ES-I3 (cell line): ENCODE results near the gene INPP4B.
"Not testable (repeated sequence)": the region's sequence is repeated elsewhere in the genome, so short reads cannot be mapped to it uniquely, and the experiment has no call there.

Experiments used
- H3K36me3 ChIP-seq: 2 replicates; pipeline ENCODE4 v1.6.1; 2013; ENCODE audit warnings: mild to moderate bottlenecking, low read length, control low read depth, moderate library complexity; ENCODE audit not compliant: insufficient read depth
- H3K4me1 ChIP-seq: 2 replicates; pipeline ENCODE4 v1.6.1; 2013; ENCODE audit warnings: mild to moderate bottlenecking, control low read depth, low read length; ENCODE audit not compliant: insufficient read depth
- H3K9ac ChIP-seq: 2 replicates; pipeline ENCODE4 v1.6.1; 2013; ENCODE audit warnings: low read depth, mild to moderate bottlenecking, low read length, moderate library complexity
- H3K9me3 ChIP-seq: 2 replicates; pipeline ENCODE4 v1.6.1; 2013; ENCODE audit warnings: mild to moderate bottlenecking, low read length, moderate library complexity; ENCODE audit not compliant: control insufficient read depth, insufficient read depth

The INPP4B gene

DNA sequence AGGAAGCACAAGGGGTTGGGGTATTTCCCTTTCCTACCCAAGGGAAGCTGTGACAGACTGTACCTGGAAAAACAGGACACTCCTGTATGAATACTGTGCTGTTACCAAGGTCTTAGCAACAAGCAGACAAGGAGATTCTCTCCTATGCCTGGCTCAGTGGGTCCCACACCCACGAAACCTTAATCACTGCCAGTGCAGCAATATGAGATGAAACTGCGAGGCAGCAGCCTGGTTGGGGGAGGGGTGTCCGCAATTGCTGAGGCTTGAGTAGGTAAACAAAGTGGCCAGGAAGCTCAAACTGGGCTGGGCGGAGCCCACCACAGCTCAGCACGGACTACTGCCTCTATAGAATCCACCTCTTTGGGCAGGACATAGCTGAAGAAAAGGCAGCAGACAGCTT, 197.7 kb downstream of the INPP4B start:
- Histone ChIP-seq H3K36me3 (no peaks in the 10 kb centered on the region), H3K4me1 (no peaks in the 10 kb centered on the region), H3K9ac (no peak overlapping the region), H3K9me3 (no peaks in the 10 kb centered on the region; the same call in 1 of the 2 replicates)

DNA sequence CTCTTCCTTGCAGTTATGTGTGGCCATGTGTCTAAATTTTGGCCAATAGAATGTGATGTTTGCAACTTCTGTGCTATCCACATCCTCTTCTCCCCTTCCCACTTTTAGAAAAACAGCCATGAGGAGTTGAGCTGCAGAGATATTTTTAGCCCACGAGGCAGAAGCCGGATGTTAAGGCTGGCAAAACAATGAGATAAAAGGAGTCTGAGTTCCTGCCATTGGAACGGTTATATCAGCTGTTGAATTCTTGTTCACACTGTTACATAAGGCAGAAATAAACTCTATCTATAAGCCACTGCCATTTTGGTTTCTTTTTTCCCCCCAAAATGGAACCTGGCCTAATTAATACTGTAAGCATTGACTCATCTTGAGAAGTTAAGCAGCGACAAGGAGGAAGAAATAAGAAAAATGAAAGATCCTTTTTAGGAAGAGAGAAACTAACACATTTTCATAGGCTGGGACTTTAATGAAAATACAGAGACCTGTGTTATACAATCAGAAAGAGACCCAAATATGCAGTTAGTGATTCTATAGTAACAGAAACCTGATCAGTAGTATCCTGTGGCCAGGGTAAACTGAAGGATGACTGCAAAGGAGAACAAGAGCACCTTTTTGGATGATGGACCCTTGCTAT, 200.5 kb downstream of the INPP4B start:
- no peaks in the 10 kb centered on the region for H3K9me3 ChIP-seq
- no peak overlapping the region for H3K9ac ChIP-seq
- H3K36me3 ChIP-seq, result no peaks in the 10 kb centered on the region
- H3K4me1 ChIP-seq, result no peaks in the 10 kb centered on the region

DNA sequence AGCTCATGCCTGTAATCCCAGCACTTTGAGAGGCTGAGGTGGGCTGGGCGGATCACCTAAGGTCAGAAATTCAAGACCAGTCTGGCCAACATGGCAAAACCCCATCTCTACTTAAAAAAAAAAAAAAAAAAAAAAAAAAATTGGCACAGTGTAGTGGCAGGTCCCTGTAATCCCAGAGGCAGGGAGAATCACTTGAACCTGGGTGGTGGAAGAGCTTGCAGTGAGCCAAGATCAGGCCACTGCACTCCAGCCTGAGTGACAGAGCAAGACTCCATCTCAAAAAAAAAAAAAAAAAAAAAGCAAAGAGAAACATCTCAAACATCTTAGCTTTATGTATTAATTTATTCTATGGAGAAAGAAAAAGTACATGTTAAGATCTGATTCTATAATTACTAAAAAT, 201.5 kb downstream of the INPP4B start:
- not testable (repeated sequence) for H3K9ac ChIP-seq

DNA sequence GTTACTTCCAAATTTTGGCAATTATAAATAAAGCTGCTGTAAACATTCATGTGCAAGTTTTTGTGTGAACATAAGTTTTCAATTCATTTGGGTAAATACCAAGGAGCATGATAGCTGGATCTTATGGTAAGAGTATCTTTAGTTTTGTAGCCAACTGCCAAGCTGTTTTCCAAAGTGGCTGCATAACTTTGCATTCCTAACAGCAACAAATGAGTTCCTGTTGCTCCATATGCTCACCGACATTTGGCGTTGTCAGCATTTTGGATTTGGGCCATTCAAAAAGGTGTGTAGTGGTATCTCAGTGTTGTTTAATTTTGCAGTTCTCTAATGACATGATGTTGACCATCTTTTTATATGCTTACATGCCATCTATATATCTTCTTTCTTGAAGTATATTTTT, 208.5 kb downstream of the INPP4B start:
- Histone ChIP-seq H3K9ac (no peak overlapping the region), H3K4me1 (no peaks in the 10 kb centered on the region), H3K9me3 (no peaks in the 10 kb centered on the region), H3K36me3 (no peaks in the 10 kb centered on the region)

More for the DNA sequence above, 201.5 kb downstream of the INPP4B start:
- H3K36me3 ChIP-seq, H3K4me1 ChIP-seq, H3K9me3 ChIP-seq: not testable (repeated sequence)

DNA sequence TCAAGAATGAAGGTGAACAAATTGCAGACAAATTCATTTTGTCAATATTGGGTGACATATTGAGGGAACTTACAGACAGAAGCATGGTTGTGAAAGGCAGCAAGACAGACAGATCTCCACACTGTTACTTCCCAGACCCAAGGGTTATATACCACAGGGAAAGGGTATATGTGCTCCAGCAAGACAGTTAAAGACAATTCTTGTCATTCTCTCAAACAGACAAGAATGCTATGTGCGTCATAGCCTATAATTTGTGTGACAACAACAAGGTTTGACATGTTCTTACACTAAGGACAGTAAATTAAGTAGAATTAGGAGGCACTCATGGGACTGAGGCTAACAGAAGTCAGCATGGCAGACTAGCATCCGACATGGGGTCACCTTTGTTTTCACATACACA, 214.3 kb downstream of the INPP4B start:
- Histone ChIP-seq H3K4me1 (no peaks in the 10 kb centered on the region), H3K9ac (no peak overlapping the region), H3K36me3 (no peaks in the 10 kb centered on the region), H3K9me3 (no peaks in the 10 kb centered on the region)

DNA sequence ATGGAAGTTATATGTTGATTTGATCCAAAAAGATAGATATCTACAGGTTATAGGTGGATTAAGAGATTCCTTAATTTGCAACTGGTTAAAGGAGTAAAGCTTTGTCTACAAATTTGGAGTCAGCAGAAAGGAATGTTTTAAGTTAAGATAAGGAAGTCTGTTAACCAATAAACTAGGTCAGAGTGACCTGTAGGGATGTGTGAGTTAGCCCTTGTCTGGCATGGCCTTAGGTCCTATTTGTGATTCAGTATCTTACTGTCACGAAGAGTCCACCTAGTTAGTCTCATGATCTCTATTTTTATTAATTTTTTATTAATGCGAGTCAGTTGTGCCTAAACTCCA, 230.8 kb downstream of the INPP4B start:
- H3K9me3 ChIP-seq, result no peaks in the 10 kb centered on the region; the same call in 1 of the 2 replicates
- H3K4me1 ChIP-seq, result no peaks in the 10 kb centered on the region
- no peaks in the 10 kb centered on the region for H3K36me3 ChIP-seq
- H3K9ac ChIP-seq, result no peak overlapping the region

DNA sequence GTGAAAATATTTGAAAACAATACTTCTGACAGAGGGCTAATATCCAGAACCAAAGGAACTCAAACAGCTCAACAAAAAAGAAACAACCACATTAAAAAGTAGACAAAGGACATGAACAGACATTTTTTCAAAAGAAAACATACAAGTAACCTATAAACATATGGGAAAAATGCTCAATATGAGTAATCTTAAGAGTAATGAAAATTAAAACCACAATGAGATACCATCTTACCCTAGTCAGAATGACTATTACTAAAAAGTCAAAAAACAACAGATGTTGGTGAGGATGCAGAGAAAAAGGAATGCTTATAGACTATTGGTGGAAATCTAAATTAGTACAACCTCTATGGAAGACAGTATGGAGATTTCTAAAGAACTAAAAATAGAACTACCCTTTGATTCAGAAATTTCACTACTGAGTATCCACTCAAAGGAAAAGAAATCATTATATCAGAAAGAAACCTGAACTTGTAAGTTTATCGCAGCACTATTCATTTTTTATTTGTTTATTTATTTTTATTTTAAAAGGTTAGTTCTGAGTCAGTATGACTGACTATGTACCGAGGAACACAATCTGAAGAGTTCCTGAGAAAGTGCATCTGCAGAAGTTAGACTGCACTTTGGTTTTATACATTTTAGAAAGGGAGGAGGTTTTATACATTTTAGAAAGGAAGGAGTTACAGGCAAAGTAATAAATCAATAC, 231.3 kb downstream of the INPP4B start:
- no peaks in the 10 kb centered on the region for H3K36me3 ChIP-seq
- no peaks in the 10 kb centered on the region; the same call in 1 of the 2 replicates for H3K9me3 ChIP-seq
- H3K4me1 ChIP-seq, result no peaks in the 10 kb centered on the region
- H3K9ac ChIP-seq, result no peak overlapping the region

DNA sequence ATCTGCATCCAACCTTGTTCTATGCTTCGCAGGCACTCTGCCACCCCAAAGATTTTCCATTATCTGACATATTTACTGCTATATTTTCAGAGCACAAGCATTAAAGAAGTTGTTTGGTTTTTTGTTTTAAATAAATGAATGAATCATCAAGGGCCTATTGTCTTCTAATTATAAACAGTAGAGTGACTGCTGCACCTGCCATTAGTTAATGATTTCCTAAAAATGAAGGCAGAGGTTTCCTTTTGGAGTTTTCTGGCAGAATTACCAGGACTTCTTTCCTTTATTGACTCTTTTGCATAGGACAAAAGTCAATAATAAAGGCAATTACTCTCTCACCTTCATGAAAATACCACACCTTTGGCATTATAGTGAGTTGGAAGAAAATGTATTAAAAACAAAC, 238.1 kb downstream of the INPP4B start:
- Histone ChIP-seq H3K4me1 (no peaks in the 10 kb centered on the region), H3K9me3 (no peaks in the 10 kb centered on the region; the same call in 1 of the 2 replicates), H3K36me3 (no peaks in the 10 kb centered on the region), H3K9ac (no peak overlapping the region)

DNA sequence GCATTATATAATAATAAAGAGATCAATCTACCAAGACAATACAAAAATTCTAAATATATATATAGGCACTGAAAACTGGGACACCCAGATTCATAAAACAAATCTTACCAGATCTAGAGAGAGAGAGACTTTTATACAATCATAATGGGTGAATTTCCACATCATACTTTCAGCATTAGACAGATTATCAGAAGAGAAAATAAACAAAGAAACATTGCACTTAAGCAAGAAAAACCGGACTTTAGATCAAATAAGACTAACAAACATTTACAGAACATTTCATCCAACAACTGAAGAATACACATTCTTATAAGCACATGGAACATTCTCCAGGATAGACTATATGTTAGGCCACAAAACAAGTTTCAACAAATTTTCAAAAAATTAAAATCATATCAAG, 245.1 kb downstream of the INPP4B start:
- H3K9me3 ChIP-seq, result no peaks in the 10 kb centered on the region
- H3K9ac ChIP-seq, result no peak overlapping the region

DNA sequence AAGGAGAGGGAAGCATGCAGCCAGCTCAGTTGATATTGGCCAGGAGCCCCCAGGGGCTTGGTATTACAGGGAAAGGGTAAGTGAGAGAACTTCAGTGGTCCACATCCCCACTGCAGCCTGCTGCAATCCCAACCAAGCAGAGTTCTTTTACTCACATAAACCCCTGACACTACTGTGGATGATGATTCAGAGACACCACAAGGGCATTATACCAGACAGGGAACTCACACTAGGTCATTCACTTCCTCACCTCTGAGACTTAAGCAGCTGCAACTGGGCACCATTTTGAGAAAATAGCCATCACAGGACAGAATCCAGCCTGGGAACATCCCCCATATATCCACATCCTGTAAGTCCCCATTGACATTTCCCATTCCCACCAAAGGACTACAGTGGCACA, 248.0 kb downstream of the INPP4B start:
- Histone ChIP-seq H3K9ac (no peak overlapping the region), H3K9me3 (no peaks in the 10 kb centered on the region), H3K4me1 (no peaks in the 10 kb centered on the region), H3K36me3 (no peaks in the 10 kb centered on the region)

More for the DNA sequence above, 245.1 kb downstream of the INPP4B start:
- no peaks in the 10 kb centered on the region for H3K36me3 ChIP-seq
- H3K4me1 ChIP-seq, result no peaks in the 10 kb centered on the region

DNA sequence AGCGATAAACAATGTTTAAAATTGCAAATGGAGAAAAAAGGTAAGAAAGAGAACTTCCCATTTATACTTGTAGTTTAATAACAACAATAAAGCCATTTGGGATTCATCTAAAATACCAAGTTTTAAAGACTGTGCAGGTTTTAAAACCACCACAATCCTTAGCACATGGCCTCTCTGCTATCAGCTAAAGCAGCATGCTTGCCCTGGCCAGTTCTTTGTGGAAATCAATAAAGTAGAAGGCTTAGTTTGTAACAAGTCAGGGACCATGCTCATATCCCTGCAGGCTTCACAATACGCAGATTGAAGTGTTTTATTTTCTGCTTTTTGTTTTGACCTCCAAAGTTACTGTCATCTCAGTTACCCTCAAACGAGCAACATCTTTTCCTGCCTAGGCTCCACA, 249.5 kb downstream of the INPP4B start:
- H3K9me3 ChIP-seq, result no peaks in the 10 kb centered on the region
- no peak overlapping the region for H3K9ac ChIP-seq
- H3K36me3 ChIP-seq, result no peaks in the 10 kb centered on the region
- no peaks in the 10 kb centered on the region for H3K4me1 ChIP-seq

DNA sequence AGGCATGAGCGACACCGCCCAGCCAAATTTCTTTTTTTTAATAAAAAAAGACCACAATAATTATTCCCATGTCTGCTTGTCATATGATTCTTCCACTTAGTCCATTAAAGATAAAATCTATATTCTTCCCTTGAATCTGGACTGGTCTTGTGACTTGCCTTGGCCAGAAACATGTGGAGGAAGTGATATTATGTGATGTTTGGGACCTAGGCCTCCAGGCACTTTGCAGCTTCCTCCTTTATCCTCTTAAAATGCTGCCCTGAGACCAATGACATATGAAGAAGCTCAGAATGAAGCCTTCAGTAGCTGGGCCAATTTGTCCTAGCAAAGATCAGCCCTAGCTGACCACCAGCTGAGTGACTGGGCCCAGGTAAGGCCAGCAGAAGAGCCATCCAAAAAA, 250.0 kb downstream of the INPP4B start:
- Histone ChIP-seq H3K9me3 (no peaks in the 10 kb centered on the region), H3K4me1 (no peaks in the 10 kb centered on the region), H3K36me3 (no peaks in the 10 kb centered on the region), H3K9ac (no peak overlapping the region)

DNA sequence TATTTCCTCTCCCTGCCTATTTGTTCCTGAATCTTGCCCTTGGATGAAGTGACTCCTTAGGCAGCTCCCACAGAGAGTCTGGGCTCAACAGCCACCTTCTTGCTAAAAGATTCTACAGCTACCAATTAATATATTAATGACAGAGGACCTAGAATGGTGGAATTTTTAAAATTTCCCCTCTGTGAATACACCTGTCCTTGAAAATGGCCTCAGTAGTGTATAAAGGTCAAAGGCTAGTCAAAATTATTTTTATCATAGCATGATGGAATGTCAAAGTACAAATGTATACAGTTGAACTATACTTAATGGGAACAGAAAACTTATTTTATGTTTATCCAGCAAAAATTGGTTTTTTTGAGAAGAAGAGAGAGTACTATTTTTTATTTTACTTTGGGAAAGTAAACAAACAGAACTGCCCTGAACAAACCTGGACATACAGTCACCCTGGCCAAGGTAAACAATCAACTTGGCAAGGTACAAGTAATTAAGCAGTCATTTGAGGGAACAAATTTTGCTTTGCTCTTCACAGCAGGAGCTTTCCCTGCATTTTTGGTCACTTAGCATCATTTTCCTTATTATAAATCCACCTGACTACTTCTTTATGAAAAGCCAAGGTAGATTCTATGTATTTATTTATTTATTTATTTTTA, 250.8 kb downstream of the INPP4B start:
- no peaks in the 10 kb centered on the region for H3K4me1 ChIP-seq
- no peak overlapping the region for H3K9ac ChIP-seq
- no peaks in the 10 kb centered on the region for H3K36me3 ChIP-seq
- no peaks in the 10 kb centered on the region for H3K9me3 ChIP-seq

DNA sequence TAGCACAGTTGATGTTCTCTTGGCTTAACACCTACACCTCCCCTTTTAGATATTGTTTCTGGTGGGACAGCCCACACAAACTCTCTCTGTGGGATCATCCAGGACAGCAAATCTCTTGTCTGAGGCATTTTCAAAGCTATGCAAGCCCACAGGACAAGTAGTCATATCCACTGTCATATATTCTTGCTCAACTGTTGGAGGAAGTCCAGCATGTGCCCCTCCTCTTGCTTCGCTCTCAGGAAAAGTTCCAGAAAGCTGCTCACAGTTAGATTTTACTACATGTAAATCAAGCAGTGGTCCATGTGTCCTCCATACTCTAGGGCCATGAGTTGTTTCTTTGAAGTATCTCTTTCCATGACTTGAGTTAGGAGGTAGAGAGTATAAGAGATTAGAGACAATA, 260.7 kb downstream of the INPP4B start:
- Histone ChIP-seq H3K36me3 (no peaks in the 10 kb centered on the region), H3K9ac (no peak overlapping the region)

DNA sequence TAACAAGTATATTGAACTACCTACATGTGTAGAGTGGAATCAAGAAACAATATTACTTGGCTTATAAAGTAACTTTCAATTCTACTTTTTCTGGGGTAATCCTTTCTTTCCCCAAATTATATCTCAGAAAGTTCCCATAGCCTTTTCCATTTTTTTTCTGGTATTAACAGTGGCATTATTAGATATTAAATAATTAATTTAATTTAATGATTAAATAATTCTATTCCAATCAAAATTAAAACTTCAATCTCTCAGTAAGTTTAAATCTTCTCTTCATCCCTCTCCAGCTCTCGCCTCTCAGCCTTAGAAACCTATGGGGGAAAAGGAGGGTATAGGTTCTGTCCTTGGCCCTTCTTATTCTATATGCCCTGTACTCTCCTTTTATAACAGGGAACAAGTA, 262.4 kb downstream of the INPP4B start:
- Histone ChIP-seq H3K4me1 (no peaks in the 10 kb centered on the region), H3K9ac (no peak overlapping the region), H3K36me3 (no peaks in the 10 kb centered on the region), H3K9me3 (no peaks in the 10 kb centered on the region)

More for the DNA sequence above, 260.7 kb downstream of the INPP4B start:
- Histone ChIP-seq H3K9me3 (no peaks in the 10 kb centered on the region), H3K4me1 (no peaks in the 10 kb centered on the region)
